Right lobe of liver (tissue), 4 donors: Measurements from ENCODE around the gene NGB.

Experiments used
- CTCF ChIP-seq, 4 donors: fragments of 200-600 bp in 3 of 4; fragments of 450-650 bp in 1 of 4; IDR thresholded peaks; one replicate each; pipeline versions ENCODE4 v1.5.1 to v1.8.0; 2016 to 2022; ENCODE audit warnings: antibody characterized with exemption in 4 of 4, mild to moderate bottlenecking in 2 of 4
- POLR2A ChIP-seq: fragments of 450-650 bp; IDR thresholded peaks from one replicate; pipeline ENCODE4 v1.6.1; 2017; ENCODE audit warnings: antibody characterized with exemption, mild to moderate bottlenecking
- donor health status: DM: no; HTN: no; CAD: no.
- donor health status: DM: no; HTN: no; CAD: no.
- donor health status: DM: no; HTN: yes; CAD: no.

- TF ChIP-seq CTCF (IDR thresholded peaks at IDR 0.05) (no peak), POLR2A (no peak)
Observed at GRCh38 chr14:77245820-77246219, 25.2 kb downstream of the NGB start.
